ENCODE data around the gene DYSF.

DYSF gene

DNA sequence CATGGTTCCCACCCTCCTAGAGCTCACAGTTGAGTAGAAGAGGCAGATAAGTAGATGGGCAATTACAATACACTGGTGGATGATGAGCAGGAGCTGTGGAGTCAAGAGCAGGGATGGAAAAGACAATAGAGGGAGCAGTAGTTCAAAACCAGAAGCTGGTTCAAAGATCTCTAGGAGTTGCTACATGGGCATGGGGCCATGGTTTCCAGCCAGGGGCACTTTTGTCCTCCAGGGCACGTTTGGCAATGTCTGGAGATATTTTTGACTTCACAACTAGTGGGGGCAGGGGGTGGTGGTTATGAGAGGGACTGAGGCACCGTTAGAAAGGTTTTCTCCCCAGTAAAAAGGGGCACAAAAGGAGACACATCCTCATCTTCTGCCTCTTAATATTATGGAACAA is 236.0 kb downstream of the DYSF start (continued):
- TF ChIP-seq FEZF1 (tag by site-specific recombination; IDR thresholded peaks at IDR 0.05), result no peak
- TF ChIP-seq, protein P1, sequence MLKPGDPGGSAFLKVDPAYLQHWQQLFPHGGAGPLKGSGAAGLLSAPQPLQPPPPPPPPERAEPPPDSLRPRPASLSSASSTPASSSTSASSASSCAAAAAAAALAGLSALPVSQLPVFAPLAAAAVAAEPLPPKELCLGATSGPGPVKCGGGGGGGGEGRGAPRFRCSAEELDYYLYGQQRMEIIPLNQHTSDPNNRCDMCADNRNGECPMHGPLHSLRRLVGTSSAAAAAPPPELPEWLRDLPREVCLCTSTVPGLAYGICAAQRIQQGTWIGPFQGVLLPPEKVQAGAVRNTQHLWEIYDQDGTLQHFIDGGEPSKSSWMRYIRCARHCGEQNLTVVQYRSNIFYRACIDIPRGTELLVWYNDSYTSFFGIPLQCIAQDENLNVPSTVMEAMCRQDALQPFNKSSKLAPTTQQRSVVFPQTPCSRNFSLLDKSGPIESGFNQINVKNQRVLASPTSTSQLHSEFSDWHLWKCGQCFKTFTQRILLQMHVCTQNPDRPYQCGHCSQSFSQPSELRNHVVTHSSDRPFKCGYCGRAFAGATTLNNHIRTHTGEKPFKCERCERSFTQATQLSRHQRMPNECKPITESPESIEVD (tag by site-specific recombination; IDR thresholded peaks at IDR 0.05), result no peak

- CTCF ChIA-PET, result interaction anchor here (0.6 kb wide), 2 partner anchors 848 to 1029 kb away, joined by 3 read pairs; no protein-coding TSS in a partner anchor
- Histone ChIP-seq H3K4me1 (ENCODE audit: control insufficient read depth, insufficient read depth, low read length) (no peaks in the 10 kb centered on the region), H3K9me3 (ENCODE audit: control insufficient read depth, insufficient read depth, low read depth, low read length) (no peaks in the 10 kb centered on the region), H3K36me3 (ENCODE audit: control insufficient read depth in 2 of 2, insufficient read depth in 1 of 2, low read length in 2 of 2) (no peaks in the 10 kb centered on the region), H3K4me3 (ENCODE audit: low read depth, low read length) (no peak overlapping the region), H3K27ac (ENCODE audit: extremely low read depth, low read depth, low read length) (no peak overlapping the region)
- TF ChIP-seq SALL2 (tag by site-specific recombination; IDR thresholded peaks at IDR 0.05; ENCODE audit: borderline replicate concordance) (no peak), ZNF639 (tag by site-specific recombination; IDR thresholded peaks at IDR 0.05) (no peak), ZSCAN5A (tag by site-specific recombination; IDR thresholded peaks at IDR 0.05) (no peak), HOXD13 (CRISPR knock-in tag; IDR thresholded peaks at IDR 0.05; ENCODE audit: borderline replicate concordance) (no peak), ZNF169 (tag by site-specific recombination; IDR thresholded peaks at IDR 0.05) (no peak), OSR2 (tag by site-specific recombination; IDR thresholded peaks at IDR 0.05) (no peak)
- TF ChIP-seq, protein P2, sequence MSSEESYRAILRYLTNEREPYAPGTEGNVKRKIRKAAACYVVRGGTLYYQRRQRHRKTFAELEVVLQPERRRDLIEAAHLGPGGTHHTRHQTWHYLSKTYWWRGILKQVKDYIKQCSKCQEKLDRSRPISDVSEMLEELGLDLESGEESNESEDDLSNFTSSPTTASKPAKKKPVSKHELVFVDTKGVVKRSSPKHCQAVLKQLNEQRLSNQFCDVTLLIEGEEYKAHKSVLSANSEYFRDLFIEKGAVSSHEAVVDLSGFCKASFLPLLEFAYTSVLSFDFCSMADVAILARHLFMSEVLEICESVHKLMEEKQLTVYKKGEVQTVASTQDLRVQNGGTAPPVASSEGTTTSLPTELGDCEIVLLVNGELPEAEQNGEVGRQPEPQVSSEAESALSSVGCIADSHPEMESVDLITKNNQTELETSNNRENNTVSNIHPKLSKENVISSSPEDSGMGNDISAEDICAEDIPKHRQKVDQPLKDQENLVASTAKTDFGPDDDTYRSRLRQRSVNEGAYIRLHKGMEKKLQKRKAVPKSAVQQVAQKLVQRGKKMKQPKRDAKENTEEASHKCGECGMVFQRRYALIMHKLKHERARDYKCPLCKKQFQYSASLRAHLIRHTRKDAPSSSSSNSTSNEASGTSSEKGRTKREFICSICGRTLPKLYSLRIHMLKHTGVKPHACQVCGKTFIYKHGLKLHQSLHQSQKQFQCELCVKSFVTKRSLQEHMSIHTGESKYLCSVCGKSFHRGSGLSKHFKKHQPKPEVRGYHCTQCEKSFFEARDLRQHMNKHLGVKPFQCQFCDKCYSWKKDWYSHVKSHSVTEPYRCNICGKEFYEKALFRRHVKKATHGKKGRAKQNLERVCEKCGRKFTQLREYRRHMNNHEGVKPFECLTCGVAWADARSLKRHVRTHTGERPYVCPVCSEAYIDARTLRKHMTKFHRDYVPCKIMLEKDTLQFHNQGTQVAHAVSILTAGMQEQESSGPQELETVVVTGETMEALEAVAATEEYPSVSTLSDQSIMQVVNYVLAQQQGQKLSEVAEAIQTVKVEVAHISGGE (tag by site-specific recombination; conservative IDR thresholded peaks at IDR 0.05; ENCODE audit: low read depth), result no peak
- TF ChIP-seq, protein P3, sequence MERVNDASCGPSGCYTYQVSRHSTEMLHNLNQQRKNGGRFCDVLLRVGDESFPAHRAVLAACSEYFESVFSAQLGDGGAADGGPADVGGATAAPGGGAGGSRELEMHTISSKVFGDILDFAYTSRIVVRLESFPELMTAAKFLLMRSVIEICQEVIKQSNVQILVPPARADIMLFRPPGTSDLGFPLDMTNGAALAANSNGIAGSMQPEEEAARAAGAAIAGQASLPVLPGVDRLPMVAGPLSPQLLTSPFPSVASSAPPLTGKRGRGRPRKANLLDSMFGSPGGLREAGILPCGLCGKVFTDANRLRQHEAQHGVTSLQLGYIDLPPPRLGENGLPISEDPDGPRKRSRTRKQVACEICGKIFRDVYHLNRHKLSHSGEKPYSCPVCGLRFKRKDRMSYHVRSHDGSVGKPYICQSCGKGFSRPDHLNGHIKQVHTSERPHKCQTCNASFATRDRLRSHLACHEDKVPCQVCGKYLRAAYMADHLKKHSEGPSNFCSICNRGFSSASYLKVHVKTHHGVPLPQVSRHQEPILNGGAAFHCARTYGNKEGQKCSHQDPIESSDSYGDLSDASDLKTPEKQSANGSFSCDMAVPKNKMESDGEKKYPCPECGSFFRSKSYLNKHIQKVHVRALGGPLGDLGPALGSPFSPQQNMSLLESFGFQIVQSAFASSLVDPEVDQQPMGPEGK (tag by site-specific recombination; IDR thresholded peaks at IDR 0.05), result no peak
- TF ChIP-seq, protein P1 (tag by site-specific recombination; IDR thresholded peaks at IDR 0.05), result no peak
- TF ChIP-seq, protein P4, sequence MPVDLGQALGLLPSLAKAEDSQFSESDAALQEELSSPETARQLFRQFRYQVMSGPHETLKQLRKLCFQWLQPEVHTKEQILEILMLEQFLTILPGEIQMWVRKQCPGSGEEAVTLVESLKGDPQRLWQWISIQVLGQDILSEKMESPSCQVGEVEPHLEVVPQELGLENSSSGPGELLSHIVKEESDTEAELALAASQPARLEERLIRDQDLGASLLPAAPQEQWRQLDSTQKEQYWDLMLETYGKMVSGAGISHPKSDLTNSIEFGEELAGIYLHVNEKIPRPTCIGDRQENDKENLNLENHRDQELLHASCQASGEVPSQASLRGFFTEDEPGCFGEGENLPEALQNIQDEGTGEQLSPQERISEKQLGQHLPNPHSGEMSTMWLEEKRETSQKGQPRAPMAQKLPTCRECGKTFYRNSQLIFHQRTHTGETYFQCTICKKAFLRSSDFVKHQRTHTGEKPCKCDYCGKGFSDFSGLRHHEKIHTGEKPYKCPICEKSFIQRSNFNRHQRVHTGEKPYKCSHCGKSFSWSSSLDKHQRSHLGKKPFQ (tag by site-specific recombination; IDR thresholded peaks at IDR 0.05), result no peak
- POLR2A ChIA-PET, result no interaction called here
Measured at GRCh38 chr2:71689968-71690834, 236.8 kb downstream of the DYSF start.

All from HEK293 (cell line).